Activated T-cell treated with anti-CD3 and anti-CD28 coated beads for 1 hour (primary cell): ENCODE measurements around the gene FAM50B.

Experiments
- DNase-seq: peaks from one replicate; pipeline ENCODE4 v3.0.0-alpha.2; 2020; ENCODE audit warnings: low read depth

The FAM50B gene

GRCh38 chr6:3820563-3820962, 28.6 kb upstream of the FAM50B start:
- DNase-seq = no peak

- no peak for DNase-seq
Measured at GRCh38 chr6:3822747-3823445, 26.3 kb upstream of the FAM50B start.

- no peak for DNase-seq
Measured at GRCh38 chr6:3823671-3824070, 25.5 kb upstream of the FAM50B start.

- DNase-seq = no peak
Measured at GRCh38 chr6:3825331-3825831, 23.8 kb upstream of the FAM50B start.

- DNase-seq = no peak
Measured at GRCh38 chr6:3825851-3826581, 23.2 kb upstream of the FAM50B start.

GRCh38 chr6:3829285-3829684, 19.9 kb upstream of the FAM50B start:
- no peak for DNase-seq

GRCh38 chr6:3830806-3831205, 18.4 kb upstream of the FAM50B start:
- no peak for DNase-seq

GRCh38 chr6:3831761-3832530, 17.2 kb upstream of the FAM50B start:
- no peak for DNase-seq

GRCh38 chr6:3835055-3835731, 14.0 kb upstream of the FAM50B start:
- no peak for DNase-seq

- DNase-seq = no peak
Measured at GRCh38 chr6:3835785-3836184, 13.4 kb upstream of the FAM50B start.

- no peak for DNase-seq
Measured at GRCh38 chr6:3836566-3836965, 12.6 kb upstream of the FAM50B start.

GRCh38 chr6:3837781-3838180, 11.4 kb upstream of the FAM50B start:
- DNase-seq = no peak

- no peak for DNase-seq
Measured at GRCh38 chr6:3838992-3839867, 9.9 kb upstream of the FAM50B start.

GRCh38 chr6:3841066-3841454, 8.1 kb upstream of the FAM50B start:
- DNase-seq = no peak

GRCh38 chr6:3841711-3842565, 7.2 kb upstream of the FAM50B start:
- DNase-seq = no peak

- no peak for DNase-seq
Measured at GRCh38 chr6:3843379-3844096, 5.6 kb upstream of the FAM50B start.

- DNase-seq = no peak
Measured at GRCh38 chr6:3844097-3844463, 5.1 kb upstream of the FAM50B start.

GRCh38 chr6:3847521-3847920, 1.7 kb upstream of the FAM50B start:
- no peak for DNase-seq

- no peak for DNase-seq
Measured at GRCh38 chr6:3848380-3848779, 793 bp upstream of the FAM50B start.
